Ishikawa (cell line): ENCODE data around the gene DCST2.

Experiments used
- CEBPB ChIP-seq: IDR thresholded peaks from 2 replicates; pipeline ENCODE4 v1.6.1; 2012
- CREB1 ChIP-seq: IDR thresholded peaks from 2 replicates; pipeline ENCODE4 v1.6.1; 2012; ENCODE audit warnings: low read depth
- EGR1 ChIP-seq: IDR thresholded peaks from 2 replicates; pipeline ENCODE4 v1.6.1; 2012
- EP300 ChIP-seq: IDR thresholded peaks from 2 replicates; pipeline ENCODE4 v1.6.1; 2012; ENCODE audit warnings: borderline replicate concordance
- FOXM1 ChIP-seq: IDR thresholded peaks from 2 replicates; pipeline ENCODE4 v1.6.1; 2012; ENCODE audit warnings: low read depth, borderline replicate concordance
- NFIC ChIP-seq: IDR thresholded peaks from 2 replicates; pipeline ENCODE4 v1.6.1; 2012
- RAD21 ChIP-seq: IDR thresholded peaks from 2 replicates; pipeline ENCODE4 v1.6.1; 2012; ENCODE audit warnings: low read depth
- REST ChIP-seq: IDR thresholded peaks from 2 replicates; pipeline ENCODE4 v1.6.1; 2012; ENCODE audit warnings: low read depth, mild to moderate bottlenecking
- TAF1 ChIP-seq: IDR thresholded peaks from 2 replicates; pipeline ENCODE4 v1.6.1; 2012; ENCODE audit warnings: low read depth, mild to moderate bottlenecking
- TCF12 ChIP-seq: IDR thresholded peaks from 2 replicates; pipeline ENCODE4 v1.6.1; 2012; ENCODE audit warnings: low read depth
- TEAD4 ChIP-seq: IDR thresholded peaks from 2 replicates; pipeline ENCODE4 v1.6.1; 2012
- YY1 ChIP-seq: IDR thresholded peaks from 2 replicates; pipeline ENCODE4 v1.6.1; 2012; ENCODE audit warnings: low read depth
- ZBTB7A ChIP-seq: IDR thresholded peaks from 2 replicates; pipeline ENCODE4 v1.6.1; 2012; ENCODE audit warnings: low read depth
- TF ChIP-seq, protein P1 (sequence below): IDR thresholded peaks from 2 replicates; pipeline ENCODE4 v1.6.1; 2012
- TF ChIP-seq, protein P2 (sequence below): IDR thresholded peaks from 2 replicates; pipeline ENCODE4 v1.6.1; 2012

The DCST2 gene

DNA sequence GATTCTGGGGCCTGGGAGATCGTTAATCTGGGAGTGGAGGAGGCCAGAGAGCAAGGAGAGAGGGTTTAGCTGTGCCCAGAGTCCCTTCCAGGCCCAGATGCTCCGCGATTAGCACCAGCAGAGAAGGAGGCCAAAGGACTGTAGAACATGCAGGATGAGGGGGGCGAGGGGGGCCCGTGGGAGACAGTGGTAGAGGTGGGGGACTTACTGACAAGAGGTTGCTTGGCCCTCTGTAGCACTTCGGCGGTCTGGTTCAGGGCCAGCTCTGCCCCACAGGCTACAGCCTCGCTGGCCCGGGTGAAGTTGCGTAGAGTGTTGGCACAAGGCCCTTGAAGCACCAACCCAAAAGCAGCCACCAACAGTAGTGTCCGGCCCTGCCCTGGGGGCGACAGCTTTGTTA lies 695 bp downstream of the DCST2 start:
- no peak for TF ChIP-seq ZBTB7A
- TF ChIP-seq TAF1: no peak
- TF ChIP-seq TEAD4: no peak

DNA sequence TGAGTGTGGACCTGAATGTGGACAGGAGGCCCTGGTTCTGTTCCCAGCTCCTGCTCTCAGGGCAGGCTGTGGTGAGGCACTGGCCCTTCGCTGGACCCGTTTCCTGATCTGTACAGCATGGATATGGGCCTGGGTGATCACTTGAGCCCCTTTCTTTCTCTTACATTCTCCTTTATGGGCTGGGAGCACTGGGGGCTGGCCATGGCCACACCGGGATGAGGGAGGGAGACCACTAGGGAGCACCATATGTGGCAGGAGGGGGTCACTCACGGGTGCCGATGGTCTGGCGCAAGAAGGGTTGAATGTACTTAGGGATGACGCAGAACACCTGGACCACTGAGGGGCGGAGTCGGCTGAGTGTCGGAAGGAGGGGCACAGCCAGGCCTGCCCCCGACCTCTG lies 2.7 kb downstream of the DCST2 start:
- TF ChIP-seq CREB1: no peak
- no peak for TF ChIP-seq EP300
- no peak for TF ChIP-seq TCF12
- TF ChIP-seq, protein P1, sequence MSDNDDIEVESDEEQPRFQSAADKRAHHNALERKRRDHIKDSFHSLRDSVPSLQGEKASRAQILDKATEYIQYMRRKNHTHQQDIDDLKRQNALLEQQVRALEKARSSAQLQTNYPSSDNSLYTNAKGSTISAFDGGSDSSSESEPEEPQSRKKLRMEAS: no peak
- TF ChIP-seq NFIC: no peak
- TF ChIP-seq CEBPB: no peak
- TF ChIP-seq FOXM1: no peak
- no peak for TF ChIP-seq ZBTB7A
- TF ChIP-seq RAD21: no peak
- no peak for TF ChIP-seq TAF1

DNA sequence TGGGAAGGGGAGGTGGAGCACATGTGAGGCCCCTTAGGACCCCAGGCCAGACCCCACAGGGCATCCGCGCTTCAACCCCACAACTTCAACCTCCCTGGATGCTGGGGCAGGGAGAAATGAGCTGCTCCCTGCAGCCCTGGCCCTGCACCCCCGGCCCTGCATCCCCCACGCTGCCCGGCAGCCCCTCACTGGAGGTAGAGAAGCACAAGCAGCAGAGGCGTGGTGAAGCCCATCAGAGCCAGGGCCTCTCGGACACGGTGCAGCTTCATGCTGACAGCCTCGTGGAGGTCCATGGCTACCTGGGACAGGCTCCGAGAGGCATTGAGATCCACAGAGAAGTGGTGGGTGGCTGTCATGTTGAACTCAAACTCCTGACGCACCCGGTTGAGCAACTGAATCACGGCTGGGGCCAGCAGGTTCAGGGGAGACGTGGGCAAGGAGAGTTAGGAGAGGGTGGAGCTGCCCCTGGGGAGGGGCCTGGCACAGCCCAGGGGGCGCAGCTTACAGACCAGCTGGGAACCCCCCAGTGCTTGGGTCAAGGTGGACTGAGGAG lies 3.3 kb downstream of the DCST2 start:
- no peak for TF ChIP-seq REST
- no peak for TF ChIP-seq EP300
- no peak for TF ChIP-seq TCF12

DNA sequence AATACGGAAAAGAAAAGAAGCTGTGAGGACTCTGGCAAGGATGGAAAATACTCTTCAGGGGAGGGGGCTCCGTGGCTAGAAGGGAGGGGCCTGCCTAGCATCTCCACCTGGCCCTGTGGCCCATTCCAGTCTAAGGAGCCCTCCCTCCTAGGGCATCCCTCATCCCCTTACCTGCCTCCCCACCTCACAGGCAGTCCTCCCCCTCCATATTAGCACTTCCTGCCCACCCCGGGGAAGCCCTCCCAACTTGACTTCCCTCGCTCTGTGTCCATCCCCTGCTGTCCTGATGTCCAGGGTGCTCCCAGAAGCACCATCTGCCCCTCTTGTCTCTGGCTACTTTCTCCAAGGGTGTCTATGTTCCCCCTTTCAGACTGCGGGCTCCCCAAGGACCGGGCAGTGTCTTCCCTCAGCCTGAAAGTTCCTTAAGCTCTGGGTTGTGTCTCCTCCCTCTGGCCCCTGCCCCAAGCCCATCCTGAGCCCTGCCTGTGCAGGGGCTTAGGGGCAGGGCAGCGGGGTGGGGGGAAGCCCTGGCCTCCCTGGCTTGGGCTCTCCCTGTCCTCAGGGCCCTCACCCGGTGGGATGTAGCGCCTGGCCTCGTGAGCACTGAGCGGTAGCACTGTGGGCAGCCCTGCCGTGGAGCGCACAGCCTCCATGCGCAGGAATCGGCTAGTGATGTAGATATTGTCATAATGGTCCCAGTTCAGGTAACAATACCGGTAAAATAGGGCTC lies 3.9 kb downstream of the DCST2 start:
- TF ChIP-seq, protein P2, sequence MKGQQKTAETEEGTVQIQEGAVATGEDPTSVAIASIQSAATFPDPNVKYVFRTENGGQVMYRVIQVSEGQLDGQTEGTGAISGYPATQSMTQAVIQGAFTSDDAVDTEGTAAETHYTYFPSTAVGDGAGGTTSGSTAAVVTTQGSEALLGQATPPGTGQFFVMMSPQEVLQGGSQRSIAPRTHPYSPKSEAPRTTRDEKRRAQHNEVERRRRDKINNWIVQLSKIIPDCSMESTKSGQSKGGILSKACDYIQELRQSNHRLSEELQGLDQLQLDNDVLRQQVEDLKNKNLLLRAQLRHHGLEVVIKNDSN: no peak
- no peak for TF ChIP-seq YY1
- no peak for TF ChIP-seq REST
- TF ChIP-seq, protein P1: no peak
- no peak for TF ChIP-seq TEAD4
- no peak for TF ChIP-seq TAF1
- no peak for TF ChIP-seq ZBTB7A
- no peak for TF ChIP-seq TCF12
- no peak for TF ChIP-seq FOXM1
- TF ChIP-seq NFIC: no peak
- no peak for TF ChIP-seq CEBPB
- no peak for TF ChIP-seq CREB1
- TF ChIP-seq EP300: no peak
- TF ChIP-seq RAD21: no peak
- TF ChIP-seq EGR1: no peak

- TF ChIP-seq YY1 (no peak), NFIC (no peak), CEBPB (no peak), CREB1 (no peak), FOXM1 (no peak), EGR1 (no peak), TCF12 (no peak), TEAD4 (no peak), ZBTB7A (no peak), REST (no peak), RAD21 (no peak), EP300 (no peak), TAF1 (no peak)
- TF ChIP-seq, protein P2: no peak
- TF ChIP-seq, protein P1: no peak
These were observed 7.0 kb downstream of the DCST2 start for GRCh38 chr1:155026588-155026987.
